HG03064 (cell line): Measurements from ENCODE around the gene RASGEF1C.

Source experiments
- ATAC-seq: cut with Tn5 transposase; IDR thresholded peaks from one replicate; pipeline ENCODE4 v1.9.1; 2021; ENCODE audit warnings: low read depth; ENCODE audit not compliant: unreplicated experiment

The RASGEF1C gene

GRCh38 chr5:180191716-180192115, 17.3 kb downstream of the RASGEF1C start:
- no peak for ATAC-seq

GRCh38 chr5:180187767-180188166, 21.2 kb downstream of the RASGEF1C start:
- no peak for ATAC-seq

- ATAC-seq, result no peak
Observed at GRCh38 chr5:180180846-180181245, 28.2 kb downstream of the RASGEF1C start.

GRCh38 chr5:180180421-180180820, 28.6 kb downstream of the RASGEF1C start:
- ATAC-seq, result no peak

DNA sequence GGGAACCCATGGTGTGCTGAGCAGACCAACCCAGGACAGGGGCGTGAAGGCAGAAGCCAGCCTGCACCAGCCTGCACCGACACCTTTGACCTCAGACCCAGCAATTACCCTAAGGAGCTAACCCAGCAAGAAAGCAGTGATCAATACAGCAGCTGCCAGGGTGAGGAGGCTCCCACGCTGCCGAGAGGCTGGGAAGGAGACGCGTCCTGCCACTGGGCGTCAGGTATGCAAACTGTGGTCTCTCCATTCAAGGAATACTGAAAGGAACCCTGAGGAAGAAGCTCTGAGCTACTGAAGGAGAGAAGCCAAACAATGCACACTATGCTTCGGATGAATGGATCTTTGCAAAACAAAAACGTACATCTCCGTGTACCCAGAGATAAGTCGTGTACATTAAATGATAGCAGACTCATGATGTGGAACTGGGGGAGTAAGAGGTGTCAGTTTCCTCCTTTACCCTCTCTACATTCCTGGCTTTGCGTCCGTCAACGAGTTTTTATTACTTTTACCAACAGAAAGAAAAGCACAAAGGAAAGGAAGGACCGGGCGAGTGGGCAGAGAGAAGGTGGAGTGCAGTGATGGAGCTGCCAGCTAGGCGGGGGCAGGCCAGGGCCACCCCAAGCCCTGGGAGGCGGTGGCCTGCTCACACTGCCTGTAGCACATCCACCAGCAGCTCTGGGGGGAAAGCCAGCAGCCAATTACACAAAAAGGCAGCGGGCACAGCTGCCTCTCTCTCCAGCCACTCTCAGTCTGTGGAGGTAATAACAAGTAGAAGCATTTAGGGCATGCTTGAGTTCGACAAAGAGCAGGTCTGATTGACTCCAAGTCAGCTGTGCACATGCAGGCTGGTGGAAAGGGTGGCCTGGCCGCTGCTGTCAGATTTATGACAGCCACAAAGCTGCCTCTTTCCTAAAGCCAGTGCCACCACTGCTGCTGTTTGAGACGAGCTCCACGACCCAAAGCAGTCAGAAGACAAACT, 29.3 kb downstream of the RASGEF1C start:
- ATAC-seq, result no peak

DNA sequence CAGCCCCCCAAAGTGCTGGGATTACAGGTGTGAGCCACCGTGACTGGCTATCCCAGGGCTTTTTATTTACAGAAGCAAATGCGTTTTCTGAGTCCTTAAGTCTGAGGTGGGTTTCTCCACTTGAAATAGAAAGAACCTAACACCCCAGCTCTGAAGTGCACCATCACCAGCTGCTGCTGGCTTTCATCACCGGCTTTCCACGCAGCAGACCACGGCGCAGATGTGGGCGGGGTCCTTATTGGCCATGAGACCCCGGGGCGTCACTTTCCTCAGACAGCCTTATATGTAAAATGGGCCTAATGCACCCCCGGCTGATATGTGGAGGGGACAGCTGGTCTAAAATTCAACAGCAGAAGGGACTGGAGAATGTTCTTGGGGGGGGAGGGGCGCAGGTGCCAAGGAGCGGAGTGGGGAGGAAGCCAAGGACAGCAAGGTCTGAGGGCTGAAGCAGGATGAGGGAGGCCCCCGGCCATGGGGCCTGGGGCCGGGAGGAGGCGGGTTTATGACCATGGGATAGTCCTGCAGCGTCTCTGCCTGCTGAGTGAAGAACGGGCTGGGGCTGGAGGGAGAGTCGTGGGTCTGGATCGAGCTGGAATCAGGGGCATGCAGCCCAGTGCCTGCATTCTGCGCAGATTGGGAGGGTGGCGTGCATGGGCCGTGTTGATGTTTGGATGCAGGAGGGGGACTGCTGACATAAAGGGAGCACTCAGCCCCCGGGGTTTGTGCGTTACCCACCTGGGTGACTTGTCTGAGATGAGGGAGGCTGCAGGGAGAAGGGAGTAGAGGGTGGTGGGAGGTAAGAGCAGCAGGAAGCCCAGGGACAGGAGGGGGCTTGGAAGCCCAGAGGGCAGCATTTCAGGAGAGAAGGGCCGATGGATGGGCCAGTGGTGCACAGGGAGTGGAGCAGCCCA, 30.2 kb downstream of the RASGEF1C start:
- no peak for ATAC-seq

- no peak for ATAC-seq
Observed at GRCh38 chr5:180176191-180176590, 32.8 kb downstream of the RASGEF1C start.

- ATAC-seq, result no peak
Observed at GRCh38 chr5:180175015-180175431, 34.0 kb downstream of the RASGEF1C start.

- ATAC-seq, result no peak
Observed at GRCh38 chr5:180174587-180174972, 34.4 kb downstream of the RASGEF1C start.

DNA sequence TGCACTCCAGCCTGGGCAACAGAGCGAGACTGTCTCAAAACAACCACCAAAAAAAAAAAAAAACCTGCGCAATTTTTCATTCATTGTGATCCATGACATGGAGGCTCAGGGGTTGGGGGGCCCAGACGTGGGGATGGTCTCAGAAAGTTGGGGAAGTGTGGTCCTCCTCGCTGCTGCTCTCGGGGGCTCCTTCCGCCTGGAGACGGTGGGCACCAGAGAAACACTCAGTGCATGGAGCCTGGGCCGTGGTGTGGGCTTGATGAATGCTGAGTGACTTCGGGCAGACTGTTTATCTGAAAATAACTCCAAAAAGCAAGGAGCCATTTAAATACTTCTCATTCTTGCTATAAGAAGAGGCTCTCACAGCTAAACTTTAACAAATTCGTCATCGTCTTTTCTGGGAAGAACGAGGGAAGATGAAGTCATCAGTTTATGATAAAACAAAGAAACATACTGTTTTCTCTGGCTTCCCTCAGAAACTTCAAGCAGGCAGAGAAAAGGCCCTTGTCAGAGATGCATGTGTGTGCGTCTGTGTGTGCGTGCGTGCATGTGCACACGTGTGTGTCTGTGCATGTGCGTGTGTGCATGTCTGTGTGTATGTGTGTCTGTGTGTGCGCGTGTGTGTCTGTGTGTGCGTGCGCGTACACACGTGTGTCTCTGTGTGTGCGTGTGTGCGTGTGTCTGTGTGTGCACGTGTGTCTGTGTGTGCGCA, 35.0 kb downstream of the RASGEF1C start:
- no peak for ATAC-seq

- ATAC-seq, result no peak
Observed at GRCh38 chr5:180173198-180173544, 35.8 kb downstream of the RASGEF1C start.

GRCh38 chr5:180172447-180173197, 36.4 kb downstream of the RASGEF1C start:
- no peak for ATAC-seq

GRCh38 chr5:180171568-180172094, 37.4 kb downstream of the RASGEF1C start:
- no peak for ATAC-seq

- no peak for ATAC-seq
Observed at GRCh38 chr5:180170810-180171567, 38.0 kb downstream of the RASGEF1C start.

GRCh38 chr5:180170106-180170809, 38.8 kb downstream of the RASGEF1C start:
- no peak for ATAC-seq

DNA sequence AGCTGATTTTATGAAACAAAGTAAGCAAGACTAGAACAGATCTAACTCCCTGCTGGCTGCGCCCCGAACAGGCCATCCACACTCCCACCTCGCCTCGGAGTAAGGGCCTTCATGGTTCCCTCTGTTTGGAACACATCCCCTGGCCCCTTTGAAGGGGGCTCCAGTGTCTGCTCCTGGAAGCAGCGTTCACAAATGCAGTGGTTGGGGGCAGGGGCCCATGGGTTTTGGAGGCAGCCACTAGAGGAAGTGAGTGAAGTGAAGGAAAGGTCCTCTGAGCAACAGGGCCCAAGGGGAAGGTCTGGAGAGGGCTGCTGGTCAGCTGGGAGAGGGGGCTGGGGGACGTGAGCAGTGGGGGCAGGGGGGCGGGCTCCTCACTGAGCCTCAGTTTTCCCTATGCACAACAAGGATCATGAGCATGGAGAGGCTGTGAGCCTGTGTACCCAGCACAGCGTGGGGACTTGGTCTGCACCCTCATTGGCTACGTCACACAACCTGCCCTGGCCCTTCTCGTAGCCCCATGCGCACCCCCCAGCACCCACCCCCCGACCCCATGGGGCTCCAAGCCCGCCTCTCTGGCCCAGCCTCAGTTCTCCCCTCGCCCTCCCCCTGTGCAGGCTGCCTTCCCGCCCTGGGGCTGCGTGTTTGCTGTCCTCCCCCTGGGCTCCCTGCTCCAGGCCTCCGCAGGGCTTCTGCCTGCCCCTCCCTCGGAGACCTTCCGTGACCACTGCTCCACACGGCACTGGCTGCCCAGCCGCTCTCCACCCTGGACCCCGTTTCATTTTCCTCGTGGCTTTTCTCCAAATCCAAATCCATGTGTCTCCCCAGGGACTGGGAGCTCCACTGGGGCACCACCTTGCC, 39.5 kb downstream of the RASGEF1C start:
- ATAC-seq, result no peak

DNA sequence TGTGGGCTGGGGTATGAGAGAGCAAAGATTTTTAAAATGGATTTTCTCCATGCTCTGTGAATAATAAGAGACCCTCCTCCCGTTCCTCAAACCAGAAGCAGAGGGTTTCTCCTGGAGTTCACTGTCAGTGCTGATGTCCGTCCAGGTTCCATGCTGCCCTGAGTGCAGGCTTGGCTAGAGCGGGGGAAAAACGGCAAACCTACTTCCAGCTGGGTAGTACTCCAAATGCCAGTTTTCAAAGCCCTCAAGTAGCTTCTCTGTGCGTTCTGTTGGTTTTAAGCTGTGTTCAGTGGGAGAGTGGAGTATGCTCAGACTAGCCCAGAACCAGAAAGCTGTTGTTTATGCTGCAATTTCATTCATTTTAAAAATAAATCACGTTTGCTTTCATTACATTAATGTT, 40.3 kb downstream of the RASGEF1C start:
- no peak for ATAC-seq

DNA sequence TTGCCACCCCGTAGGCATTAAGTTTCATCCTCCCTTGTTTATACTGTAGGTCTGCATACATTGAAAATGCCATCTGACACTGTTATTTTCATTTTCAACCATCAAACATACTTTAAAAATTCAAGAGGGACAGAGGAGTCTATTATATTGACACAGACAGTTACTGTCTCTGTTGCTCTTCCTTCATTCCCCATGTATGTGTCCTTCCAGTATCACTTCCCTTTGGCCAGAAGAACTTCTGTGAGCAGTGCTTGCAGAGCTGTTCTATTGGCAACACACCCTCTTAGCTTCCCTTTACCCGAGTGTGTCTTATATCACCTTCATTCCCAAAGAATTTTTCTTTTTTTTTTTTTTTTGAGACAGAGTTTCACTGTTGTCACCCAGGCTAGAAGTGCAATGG, 42.8 kb downstream of the RASGEF1C start:
- no peak for ATAC-seq
